Airway epithelial cell (primary cell): ENCODE data around the gene LRRC27. TPM values are rescaled to one million over a fixed set of nuclear protein-coding genes. Genes with fewer than 3 reads are reported as not detected.

Experiments used
- total RNA-seq: library from RNA; depleted of rRNA; stranded (reverse); fragments of >200 nt; gene quantifications from 2 replicates; pipeline ENCODE4 v1.2.3, GENCODE V29; 2015

LRRC27 gene
- 2.8 and 6.5 TPM in 2 replicates for total RNA-seq

GRCh38 chr10:132331601-132332432 lies at the start of gene LRRC27:
TSS of gene LRRC27 (plus strand) at chr10:132332193. CDS start at chr10:132333525, 1,332 bp downstream.

DNA sequence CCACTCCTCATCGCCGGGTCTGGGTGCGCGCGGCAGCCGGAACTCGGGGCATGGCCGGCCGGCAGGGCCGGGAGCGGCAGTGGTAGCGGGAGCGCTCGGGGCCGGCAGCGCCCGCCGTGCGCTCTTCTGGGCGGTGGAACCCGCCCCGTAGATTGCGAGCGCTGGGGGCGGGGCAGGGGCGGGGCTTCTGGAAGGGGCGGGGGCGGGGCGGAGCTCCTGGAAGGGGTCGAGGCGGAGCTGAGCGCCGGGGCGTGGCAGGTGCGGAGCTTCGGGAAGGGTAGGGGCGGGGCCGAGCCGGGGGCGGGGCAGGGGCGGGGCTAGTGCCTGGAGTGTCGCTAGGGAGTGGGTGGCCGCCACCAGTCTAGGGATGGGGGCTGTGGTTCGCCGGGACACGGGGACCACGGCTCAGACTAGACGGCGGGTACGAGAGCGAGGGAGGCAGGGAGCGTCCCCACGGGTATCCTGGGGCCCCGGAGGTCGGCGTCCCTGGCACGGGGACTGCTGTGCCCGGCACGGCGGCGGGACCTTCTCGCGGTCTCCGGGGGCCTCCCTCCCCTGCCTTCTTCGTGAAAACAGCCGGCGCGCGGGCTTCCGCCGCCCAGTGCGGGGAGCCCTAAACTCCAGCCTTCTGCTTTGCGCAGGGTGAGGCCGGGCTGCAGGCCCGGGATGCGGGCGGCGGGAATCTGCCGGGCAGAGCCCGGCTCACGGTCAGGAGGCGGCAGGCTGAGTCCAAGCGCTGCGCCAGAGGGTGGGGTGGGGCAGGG lies 24.0 kb upstream of the LRRC27 start, which contains the start of gene STK32C:
STK32C (minus strand) TSS at position 128 of the 764 bp plus-strand sequence; CDS start at position 11, 117 bp downstream.

GRCh38 chr10:132397036-132397541 lies 65.1 kb downstream of the LRRC27 start, which contains the start of gene PWWP2B:
TSS of gene PWWP2B (plus strand) at chr10:132397200. CDS start at chr10:132397227, 27 bp downstream.

Other genes starting within 250 kb of the LRRC27 start
- gene DPYSL4, start 145.2 kb upstream of the LRRC27 start, total RNA-seq, result 0.14 and 0.71 TPM in 2 replicates
- 5.9 and 7.7 TPM in 2 replicates for gene STK32C, start 24.2 kb upstream of the LRRC27 start, total RNA-seq
- gene PWWP2B, start 65.0 kb downstream of the LRRC27 start, total RNA-seq, result 27.5 and 30.3 TPM in 2 replicates
- 20.7 and 24.0 TPM in 2 replicates for gene INPP5A, start 205.6 kb downstream of the LRRC27 start, total RNA-seq